Caki2 (cell line): Measurements from ENCODE around the gene FAM20B. TPM values are rescaled to one million over a fixed set of nuclear protein-coding genes. Genes with fewer than 3 reads are reported as not detected.

Experiments
- DNase-seq: peaks from one replicate; pipeline ENCODE4 v3.0.0-alpha.2; 2015; ENCODE audit warnings: low read depth
- in situ Hi-C: cut with HindIII; loops from 2 replicates; pipeline ENCODE4 v1.10.0; 2016; ENCODE audit warnings: low sequenced_read_pairs, low pct_unique_long_range_greater_than_20kb, mixed read lengths
- total RNA-seq: library from RNA; depleted of rRNA; stranded (reverse); fragments of >200 nt; shearing (Covaris generic); gene quantifications from 2 replicates; pipeline ENCODE4 v1.2.3, GENCODE V29; 2014; ENCODE audit warnings: low replicate concordance

Gene FAM20B
- total RNA-seq, 1 experiment from 2014 or later = 17.3 TPM

DNA sequence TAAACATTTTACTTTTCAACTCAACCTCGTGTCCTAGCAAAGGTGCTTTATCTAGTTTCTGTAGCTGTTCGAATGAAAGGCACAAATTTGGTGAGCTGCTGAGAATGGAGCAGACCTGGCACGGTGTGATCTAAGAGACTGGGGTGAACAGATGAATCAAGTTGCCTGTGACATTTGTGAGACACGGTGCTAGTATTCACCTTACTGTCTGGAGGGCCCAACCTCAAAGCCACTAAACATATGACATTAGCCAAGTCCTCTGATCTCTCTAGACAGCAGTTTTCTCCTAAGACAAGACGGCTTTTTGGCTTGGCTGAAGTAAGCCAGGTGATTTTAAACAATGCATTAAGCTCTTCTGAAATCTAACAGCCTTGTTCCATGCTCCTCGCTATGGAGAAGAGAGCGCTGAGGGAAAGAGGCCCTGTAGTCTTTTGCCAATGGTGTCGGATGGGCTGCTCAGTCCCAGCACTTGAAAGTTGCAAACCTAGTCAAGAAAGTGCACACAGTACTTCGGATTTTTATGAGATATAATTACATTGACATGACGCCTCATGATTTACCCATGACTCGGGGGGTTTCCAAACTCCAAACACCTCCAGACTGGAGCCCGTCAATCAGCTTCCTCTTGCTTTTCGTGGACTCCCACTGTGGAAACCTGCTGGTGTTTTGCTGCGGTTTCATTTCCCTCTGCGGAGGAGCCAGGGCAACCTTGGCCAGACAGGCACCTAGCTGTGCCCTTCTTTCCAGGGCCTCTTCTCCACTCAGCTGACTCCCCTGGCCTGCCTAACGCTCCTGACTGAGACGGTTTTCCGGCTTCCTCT lies 55.4 kb downstream of the FAM20B start:
- in situ Hi-C loops = no loop called here
- peak; percentile 26 for DNase-seq

DNA sequence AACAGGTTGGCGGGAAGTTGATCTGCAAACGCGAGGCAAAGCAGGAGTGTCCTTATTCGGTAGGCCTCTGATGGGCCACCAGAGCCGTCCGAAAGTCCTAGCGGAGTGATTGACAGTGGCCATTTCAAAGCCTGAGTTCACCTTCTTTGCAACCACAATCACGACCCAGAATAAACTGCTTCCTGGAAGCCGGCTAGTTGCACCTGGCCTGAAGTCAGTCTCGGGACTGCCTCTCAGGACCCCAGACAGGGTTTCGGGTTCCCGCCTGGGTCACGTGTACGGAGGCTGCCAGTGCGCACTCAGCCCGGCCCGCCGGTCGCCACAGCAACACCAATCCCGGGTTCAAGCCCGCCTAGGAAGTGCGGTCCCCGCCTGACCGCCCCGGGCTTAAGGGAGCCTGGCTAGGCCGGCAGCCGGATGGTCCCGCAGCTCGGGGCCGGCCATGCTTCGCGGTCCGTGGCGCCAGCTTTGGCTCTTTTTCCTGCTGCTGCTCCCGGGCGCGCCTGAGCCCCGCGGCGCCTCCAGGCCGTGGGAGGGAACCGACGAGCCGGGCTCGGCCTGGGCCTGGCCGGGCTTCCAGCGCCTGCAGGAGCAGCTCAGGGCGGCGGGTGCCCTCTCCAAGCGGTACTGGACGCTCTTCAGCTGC lies 56.1 kb downstream of the FAM20B start, which contains the start of gene TOR3A:
Gene TOR3A (plus strand): TSS at position 384 of the 646 bp plus-strand sequence. CDS start 59 bp downstream, at position 443.
- DNase-seq = peak; percentile 90
- in situ Hi-C loops = no loop called here

DNA sequence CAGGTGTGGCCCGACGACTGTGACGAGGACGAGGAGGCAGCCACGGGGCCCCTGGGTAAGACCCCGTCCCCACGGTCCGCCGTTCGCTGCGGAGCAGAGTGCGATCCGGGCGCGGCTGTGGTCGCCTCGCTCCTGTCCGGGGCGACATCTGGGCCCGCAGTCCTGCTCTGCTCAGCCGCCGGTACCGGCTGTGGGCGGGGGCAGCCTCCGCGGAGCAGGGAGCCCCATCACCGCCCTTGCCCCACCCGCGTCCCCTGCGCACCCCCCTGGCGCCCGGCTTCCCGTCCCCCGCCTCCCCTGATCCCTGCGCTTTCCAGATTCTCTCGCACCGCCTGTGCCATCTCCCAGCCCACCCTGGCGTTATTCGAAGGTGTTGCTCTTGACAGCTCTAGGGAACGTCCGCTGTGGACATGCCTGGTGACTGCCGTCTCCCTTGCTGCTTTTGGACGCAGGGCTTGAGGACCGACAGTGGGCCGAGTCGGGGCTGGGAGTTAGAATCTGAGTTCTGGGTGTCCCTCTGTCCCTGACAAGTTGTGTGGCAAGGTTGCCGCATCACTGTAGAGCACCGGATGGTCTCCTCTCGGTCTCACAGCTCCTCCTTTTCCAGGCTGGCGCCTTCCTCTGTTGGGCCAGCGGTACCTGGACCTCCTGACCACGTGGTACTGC lies 56.8 kb downstream of the FAM20B start:
- in situ Hi-C loops = no loop called here
- peak; percentile 35 for DNase-seq

DNA sequence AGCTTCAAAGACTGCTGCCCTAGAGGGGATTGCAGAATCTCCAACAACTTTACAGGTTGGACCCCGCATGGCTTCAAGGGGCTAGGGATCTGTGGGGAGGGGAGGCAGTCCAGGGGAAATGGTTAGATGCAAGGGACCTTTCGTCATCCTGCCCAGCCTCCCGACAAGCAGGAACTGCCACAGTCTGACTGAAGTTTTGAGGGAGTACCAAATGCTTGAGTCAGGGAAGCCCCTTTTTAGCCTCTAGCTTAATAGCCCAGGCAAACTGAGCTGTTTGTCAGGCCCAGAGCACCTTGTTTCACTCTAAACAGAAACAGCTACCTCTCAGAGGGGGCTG lies 57.3 kb downstream of the FAM20B start:
- DNase-seq = no peak
- in situ Hi-C loops = no loop called here

DNA sequence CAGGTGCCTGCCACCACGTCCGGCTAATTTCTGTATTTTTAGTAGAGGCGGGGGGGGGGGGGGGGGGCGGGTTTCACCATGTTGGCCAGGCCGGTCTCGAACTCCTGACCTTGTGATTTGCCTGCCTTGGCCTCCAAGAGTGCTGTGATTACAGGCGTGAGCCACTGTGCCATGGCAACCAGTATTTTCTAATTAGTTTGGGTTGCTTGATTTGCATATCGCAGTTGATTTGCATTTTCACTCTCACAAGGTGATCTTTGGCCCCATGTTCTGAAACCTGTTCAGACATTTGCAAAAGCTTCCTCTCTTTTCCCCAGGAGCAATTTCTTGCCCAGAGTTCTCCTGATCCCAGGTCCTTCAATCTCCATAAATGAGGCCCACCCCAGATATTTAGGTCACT lies 57.8 kb downstream of the FAM20B start:
- in situ Hi-C loops = no loop called here
- DNase-seq = no peak

DNA sequence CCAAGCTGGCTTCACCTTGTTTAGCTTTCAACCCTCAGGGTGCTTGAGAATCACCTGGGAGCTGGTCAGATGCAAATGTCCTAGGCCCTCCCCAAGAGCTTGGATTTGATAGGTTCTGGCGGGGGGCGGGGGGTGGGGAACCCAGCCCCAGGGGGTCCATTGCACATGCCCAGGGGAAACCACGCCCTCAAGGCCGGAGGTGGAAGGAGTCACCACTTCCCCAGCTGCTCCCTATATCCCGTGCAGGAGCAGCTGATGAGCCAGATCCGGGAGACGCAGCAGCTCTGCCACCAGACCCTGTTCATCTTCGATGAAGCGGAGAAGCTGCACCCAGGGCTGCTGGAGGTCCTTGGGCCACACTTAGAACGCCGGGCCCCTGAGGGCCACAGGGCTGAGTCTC lies 62.0 kb downstream of the FAM20B start:
- in situ Hi-C loops = no loop called here
- no peak for DNase-seq

DNA sequence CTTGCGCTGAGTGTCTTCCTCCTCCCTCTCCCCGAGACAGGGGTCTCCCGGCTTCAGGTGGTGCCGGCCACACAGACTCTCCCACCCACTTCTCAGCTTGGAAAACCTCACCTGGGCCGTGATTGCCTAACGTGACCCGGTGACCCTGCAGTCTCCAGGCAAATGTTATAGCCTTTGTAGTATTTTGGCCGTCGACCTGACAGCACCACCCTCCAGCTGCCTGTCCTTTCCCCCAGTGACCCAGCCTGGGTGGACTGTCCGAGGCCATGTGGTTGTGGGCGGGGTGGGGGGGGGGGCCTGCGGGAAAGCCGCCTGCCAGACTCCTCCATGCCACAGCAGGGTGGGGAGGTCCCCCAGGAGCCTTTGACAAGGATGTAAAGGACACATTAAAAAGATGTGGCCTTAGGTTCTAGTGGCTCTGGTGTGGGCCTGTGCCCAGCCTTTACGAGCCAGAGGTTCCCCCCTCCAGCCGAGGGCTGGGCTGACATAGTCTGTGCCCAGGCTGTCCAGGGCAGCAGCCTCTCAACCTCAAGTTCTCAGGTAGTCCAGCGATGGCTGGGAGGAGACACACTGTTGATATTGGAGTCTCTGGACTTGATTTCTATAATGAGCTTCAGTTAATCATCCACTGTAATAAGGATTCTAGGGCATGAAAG lies 64.3 kb downstream of the FAM20B start:
- no peak for DNase-seq
- in situ Hi-C loops = no loop called here

DNA sequence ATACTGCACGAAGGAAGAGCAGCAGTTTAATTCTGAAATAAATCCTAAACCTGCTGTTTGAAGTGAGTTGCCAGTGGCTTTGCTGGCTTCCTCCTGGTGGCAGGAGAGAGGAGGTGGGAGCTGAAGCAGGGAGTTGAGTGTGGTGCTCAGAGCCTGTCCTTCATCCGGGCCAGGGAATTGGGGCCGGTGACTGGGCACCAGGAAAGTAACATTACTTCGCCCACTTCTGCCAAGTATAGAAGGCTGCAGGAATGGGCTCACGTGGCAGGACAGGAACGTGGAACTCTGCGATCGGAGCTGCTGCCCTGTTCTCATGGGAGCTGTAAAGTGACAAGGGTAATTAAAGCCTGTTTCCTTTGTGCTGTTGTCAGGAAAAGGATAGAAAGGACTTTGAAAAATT lies 64.8 kb downstream of the FAM20B start:
- in situ Hi-C loops = no loop called here
- no peak for DNase-seq

DNA sequence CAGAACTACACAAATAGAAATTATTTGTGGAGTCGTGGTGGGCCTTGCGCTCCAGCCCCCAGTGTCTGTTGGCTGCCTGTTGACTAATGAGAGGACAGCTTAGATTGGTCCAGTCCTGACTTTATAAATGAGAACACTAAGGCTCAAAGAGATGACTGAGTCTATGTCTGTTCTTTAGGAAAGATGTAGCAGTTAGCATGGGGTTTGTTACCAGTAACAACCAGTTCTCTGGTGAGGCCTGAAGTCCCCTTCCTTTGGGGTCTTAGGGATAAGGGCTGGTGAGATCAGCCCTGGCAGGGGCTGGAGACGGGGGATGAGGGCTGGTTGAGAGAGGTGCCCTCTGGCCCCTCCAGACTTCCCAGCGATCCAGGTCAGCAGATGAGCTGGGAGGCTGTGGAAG lies 65.2 kb downstream of the FAM20B start:
- in situ Hi-C loops = no loop called here
- DNase-seq = no peak

DNA sequence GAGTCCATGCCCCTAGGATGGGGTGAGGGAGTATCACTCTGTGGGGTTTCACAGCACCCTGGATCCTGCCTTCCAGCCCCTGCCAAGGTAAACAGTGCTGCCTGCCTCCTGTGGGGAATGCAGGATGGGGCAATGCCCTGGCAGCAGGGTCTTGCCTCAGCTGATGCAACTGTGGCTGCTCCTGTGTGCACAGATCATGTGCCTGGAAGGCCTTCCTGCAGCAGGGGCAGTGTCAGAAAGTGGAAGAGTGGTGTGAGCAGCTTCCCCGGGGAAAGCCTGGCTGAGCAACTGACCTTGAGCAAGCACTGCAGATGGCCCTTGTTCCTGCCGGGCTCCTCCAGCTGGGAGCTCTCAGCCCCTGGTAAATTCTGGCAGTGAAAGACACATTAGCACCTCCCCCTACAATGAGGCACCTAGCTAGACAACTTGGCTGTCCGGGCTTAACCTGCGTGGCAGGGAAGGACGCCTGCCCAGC lies 66.0 kb downstream of the FAM20B start:
- in situ Hi-C loops = no loop called here
- no peak for DNase-seq

DNA sequence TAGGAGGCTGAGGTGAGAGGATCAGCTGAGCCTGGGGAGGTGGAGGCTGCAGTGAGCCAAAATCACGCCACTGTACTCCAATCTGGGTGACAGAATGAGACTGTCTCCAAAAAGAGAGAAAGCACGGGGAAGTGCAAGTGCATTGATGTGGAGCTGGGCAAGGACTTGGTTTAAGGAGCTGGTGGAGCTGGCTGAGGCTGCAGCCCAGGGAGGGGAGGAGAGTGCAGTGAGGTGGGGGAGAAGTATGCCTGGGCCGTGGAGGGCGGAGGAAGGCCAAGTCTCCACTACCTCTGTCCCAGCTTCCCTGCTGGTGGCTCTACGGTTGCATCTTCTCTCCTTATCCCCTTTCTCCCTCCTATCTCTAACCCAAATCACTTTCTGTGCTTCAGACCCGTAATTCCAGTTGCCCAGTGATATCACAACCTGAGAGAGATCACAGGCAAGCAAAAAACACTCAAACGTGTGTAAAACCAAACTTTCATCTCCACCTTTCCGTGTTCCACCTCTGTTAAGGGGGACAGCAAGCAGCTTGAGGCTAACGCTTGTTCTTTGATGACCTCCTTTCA lies 67.3 kb downstream of the FAM20B start:
- in situ Hi-C loops = no loop called here
- DNase-seq = no peak

DNA sequence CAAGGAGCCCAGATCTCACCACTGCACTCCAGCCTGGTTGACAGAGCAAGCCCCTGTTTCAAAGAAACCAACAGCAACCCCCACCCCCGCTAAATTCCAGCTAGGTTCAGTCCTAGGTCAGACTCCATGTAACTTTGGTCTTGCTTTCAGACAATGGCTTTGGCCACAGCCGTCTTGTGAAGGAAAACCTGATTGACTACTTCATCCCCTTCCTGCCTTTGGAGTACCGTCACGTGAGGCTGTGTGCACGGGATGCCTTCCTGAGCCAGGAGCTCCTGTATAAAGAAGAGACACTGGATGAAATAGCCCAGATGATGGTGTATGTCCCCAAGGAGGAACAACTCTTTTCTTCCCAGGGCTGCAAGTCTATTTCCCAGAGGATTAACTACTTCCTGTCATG lies 69.1 kb downstream of the FAM20B start:
- DNase-seq = no peak
- in situ Hi-C loops = no loop called here

DNA sequence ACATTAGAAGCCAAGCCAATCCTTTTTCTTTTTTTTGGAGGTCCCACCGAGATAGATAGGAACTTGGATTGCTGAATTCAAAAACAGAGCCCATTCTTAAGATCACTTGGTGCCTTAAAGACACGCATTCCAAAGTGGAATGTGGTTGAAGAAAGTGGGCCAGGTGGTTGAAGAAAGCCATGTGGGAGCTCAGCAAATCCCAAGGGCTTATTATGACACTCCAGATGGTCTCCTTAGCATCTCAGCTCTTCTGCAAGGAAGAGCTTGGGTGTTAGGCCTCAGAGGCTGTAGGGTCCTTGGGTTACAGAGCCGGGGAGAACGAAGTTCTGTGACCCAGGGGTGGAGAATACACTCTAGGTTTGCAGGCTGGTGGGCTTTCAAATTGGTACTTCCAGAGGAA lies 69.7 kb downstream of the FAM20B start:
- in situ Hi-C loops = no loop called here
- DNase-seq = no peak

DNA sequence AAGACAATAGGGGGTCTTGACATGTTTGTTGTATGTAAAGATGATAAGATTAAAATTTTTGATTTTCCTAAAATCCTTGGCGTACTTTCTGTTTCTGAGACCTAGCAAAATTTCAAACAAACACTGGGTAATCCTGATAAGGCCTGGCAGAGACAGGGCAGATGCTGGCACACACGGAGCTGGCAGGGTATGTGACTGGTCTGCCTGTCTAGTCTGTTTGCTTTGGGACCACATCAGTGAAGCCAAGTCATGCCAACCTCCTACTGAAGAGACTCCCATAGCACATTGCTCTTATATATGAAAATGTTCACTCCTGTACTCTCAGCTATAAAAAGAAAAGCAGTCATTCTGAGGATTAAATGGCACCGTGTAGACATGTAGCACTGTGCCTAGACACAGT lies 70.2 kb downstream of the FAM20B start:
- in situ Hi-C loops = no loop called here
- no peak for DNase-seq

DNA sequence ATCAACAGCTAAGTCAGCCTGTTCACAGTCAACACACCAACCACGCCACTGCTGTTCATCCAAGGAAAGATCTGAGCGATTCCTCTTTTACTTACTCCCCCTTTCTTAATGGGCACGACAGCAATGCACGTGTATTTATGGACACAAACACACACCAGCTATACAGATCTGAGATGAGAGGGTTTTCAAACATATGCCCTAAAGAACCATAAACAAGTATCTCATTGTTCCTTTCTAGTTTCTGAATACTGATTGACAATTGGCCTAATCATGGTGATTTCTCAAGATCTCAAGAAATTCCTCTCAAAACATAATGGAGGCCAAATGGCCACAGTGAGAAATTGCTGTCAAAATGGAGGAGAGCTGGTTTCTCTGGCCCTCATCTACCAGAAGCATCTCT lies 74.2 kb downstream of the FAM20B start:
- DNase-seq = no peak
- in situ Hi-C loops = no loop called here

DNA sequence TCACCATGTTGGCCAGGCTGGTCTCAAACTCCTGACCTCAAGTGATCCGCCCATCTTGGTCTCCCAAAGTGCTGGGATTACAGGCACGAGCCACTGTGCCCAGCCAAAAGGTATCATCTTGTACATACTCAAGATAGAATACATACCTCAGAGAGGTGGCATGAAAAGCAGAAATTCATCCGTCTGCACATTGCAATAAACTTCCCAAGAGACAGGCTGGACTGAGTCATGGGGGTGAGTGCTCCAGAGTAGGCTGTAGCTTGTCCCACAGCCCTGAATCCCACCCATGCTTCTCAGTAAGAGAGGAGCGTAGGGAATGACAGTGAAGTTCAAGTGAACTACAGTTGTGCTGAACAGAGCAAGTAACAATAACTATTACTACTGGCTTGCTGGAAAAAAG lies 75.9 kb downstream of the FAM20B start:
- DNase-seq = no peak
- in situ Hi-C loops = no loop called here

DNA sequence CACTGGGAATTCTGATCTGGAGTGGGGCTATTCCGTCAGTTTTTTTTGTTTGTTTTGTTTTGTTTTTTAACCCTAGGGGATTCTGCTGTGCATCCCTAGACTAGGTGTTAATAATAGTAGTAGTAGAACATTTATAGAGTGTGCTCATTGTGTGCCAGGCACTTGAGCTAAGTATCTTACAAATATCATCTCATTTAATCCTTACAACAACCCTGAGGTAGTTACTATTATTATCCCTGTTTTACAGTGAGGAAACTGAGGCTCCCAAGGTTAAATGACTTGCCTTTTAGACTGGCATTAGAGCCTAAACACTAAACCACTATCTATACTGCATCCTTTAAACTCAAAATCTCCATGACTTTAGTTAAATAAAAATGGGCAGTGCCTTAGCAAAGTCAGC lies 78.3 kb downstream of the FAM20B start:
- in situ Hi-C loops = no loop called here
- no peak for DNase-seq

DNA sequence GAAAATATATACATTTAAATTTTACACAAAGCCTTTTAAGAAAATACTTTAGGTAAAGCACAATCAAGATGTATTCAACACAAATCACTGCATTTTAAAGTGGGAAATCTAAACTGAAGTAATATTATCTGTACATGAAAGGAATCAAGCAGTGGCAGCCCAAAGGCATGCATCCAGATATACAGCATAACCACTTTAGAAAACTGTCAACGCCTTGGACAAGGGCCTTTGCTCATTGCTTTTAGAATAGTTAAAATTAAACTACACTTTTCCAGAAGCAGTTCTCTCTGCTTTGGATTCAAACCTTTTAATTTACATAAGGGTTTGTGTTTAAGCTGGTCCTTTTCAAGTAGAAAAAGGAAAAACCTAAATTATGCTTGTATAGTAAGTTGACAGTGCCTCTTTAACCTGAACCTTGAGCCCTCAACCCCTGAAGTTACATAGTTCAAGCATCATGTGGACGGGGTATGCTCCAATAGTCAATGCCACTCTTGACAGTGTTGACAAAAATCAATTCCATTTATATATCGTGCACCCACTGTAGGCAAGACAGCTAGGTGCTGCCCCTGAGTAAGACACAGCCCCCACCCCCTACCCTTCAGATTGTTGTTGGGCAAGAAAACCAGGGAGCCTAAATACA lies 79.0 kb downstream of the FAM20B start:
- no peak for DNase-seq
- in situ Hi-C loops = no loop called here
